ENCODE measurements around the gene FIGNL2.

The FIGNL2 gene

DNA sequence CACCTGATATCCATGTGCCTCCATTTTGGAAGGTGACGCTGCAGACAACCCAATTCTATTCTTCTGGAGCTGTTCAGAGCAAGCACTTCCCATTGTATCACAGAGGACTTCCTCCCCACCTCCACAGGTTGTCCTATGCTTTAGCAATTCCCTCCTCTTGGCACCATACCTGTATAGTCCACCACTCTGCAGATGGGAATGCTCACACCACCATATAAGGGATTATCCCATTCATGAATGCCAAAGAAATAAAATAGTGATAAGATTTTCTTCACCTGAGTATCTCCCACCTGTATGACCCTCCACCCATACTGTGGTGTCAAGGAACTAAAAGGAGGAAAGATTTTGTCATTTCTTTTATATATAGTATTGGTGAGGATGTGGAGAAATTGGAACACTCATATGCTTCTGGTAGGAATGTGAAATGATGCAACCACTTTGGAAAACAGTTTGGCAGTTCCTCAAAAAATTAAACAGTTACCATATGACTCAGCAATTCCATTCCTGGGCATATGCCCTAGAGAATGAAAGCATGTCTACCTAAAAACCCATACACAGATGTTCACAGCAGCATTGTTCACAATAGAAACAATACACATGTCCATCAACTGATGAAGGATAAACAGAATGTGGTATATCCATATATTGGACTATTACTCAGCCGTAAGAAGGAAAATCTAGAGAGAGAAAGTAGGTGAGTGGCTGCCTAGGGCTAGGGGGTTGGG is 75.2 kb downstream of the FIGNL2 start:
- no peak overlapping the region for H3K27ac ChIP-seq
- TF ChIP-seq, protein P1, sequence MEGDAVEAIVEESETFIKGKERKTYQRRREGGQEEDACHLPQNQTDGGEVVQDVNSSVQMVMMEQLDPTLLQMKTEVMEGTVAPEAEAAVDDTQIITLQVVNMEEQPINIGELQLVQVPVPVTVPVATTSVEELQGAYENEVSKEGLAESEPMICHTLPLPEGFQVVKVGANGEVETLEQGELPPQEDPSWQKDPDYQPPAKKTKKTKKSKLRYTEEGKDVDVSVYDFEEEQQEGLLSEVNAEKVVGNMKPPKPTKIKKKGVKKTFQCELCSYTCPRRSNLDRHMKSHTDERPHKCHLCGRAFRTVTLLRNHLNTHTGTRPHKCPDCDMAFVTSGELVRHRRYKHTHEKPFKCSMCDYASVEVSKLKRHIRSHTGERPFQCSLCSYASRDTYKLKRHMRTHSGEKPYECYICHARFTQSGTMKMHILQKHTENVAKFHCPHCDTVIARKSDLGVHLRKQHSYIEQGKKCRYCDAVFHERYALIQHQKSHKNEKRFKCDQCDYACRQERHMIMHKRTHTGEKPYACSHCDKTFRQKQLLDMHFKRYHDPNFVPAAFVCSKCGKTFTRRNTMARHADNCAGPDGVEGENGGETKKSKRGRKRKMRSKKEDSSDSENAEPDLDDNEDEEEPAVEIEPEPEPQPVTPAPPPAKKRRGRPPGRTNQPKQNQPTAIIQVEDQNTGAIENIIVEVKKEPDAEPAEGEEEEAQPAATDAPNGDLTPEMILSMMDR (conservative IDR thresholded peaks at IDR 0.05), result no peak

DNA sequence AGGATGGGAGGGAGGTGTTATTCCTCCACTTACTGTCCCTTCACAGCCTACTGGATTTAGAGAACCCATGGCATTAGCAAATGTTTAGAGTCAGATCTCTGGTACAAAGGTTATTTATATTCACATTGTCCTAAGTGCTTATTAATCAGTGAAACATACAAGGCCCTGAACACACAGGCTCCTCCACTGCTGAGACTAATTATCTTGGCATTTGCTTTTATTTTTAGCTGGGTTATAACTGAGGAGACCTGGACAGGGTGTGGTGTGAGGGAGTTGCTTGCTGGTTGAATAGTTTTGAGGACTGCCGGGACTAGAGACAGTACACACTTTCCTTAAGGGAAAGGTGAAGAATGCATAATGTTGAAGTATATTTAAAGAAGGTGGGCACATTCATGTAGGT is 77.5 kb downstream of the FIGNL2 start:
- no peak overlapping the region for H3K27ac ChIP-seq
- TF ChIP-seq, protein P1 (conservative IDR thresholded peaks at IDR 0.05), result no peak
